Measurements from ENCODE around the gene TAF1C.
"Not testable (repeated sequence)": the region's sequence is repeated elsewhere in the genome, so short reads cannot be mapped to it uniquely, and the experiment has no call there.

Gene TAF1C

DNA sequence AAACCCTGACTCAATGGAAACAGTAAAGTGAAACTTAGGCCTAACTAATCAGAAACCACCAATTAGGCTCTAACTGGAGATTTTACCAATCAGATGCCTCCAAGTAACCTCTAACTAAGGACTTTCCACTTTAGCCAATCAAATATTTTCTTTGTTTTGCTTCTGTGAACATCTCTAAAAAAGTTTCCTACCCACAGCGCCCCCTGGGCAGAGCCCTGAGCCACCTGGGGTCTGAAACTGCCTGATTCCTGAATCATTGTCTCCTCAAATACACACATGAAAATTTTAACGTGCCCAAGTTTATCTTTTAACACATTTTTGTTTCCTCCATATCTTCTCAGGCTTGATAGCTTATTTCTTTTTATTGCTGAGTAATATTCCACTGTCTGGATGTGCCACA is 23.1 kb upstream of the TAF1C start:
- DNase-seq, result no peak

DNA sequence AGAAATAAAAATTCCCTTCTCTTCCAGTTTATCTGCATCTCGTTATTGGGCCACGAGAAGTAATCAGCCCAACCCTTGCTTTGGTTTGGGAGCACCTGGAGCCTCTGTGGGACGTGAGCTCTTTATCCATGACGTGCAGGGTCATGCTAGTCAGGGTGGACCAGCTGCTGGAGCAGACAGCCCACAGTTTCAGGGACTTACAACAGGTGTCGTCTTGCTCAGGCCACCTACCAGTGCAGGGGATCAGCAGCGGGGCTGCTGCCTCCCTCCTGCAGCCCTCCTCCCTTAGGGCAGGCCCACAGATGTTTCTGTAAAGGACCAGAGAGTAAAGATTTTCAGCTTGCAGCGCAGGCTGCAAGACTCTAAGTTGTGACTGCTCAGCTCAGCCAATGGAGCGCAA is 21.0 kb upstream of the TAF1C start:
- DNase-seq, result peak; percentile 34

DNA sequence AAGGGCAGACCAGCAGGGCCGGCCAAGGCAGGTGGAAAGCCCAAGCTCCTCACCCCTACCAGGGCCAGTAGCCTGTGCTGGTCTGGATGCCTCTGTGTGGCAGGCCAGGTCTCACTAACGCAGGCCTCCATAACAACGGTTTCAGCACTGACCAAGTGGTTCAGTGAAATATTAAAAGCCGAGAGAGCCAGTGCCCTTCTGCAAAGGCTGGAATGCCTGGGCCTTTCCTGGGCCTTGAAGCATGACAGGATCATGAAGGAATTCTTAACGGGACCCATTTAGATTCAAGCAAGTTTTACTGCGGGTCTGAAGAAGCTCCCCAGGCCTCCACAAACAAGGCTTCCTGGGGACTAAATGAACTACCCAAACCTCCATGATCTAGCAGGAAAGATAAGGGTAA is 20.4 kb upstream of the TAF1C start:
- DNase-seq, result no peak

DNA sequence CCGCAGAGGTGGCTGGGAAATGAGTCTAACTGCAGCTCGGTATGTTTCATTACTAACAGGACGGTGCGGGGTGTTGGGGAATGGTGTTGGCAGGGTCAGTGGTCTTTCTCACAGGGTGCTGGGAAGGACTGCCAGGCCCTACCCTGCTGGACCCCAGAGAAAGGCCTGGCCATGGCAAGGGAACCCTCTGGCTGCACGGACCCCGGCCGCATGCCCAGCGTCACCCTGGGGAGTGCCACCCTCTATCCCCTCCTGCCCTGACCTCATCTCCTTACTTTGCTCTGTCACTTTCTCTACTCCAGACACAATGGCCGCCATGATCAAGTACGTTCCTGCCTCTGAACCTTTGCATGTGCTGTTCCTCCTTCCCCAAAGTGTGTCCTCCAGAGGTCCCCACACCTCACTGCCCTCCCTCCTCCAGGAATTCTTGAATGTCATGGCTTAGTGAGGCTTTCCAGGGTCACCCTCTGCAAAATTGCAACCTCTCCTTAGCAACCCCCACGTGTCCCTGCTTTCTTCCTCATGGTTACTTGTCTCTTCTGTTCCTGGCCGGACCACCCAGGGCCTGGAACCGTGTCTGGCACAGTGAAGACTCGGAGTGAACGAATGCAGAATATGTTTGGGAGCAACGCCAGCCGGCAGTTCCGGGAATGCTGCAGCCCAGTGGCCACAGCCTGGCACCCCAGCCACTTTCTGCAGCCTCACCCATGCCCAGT is 19.3 kb upstream of the TAF1C start:
- DNase-seq, result no peak

DNA sequence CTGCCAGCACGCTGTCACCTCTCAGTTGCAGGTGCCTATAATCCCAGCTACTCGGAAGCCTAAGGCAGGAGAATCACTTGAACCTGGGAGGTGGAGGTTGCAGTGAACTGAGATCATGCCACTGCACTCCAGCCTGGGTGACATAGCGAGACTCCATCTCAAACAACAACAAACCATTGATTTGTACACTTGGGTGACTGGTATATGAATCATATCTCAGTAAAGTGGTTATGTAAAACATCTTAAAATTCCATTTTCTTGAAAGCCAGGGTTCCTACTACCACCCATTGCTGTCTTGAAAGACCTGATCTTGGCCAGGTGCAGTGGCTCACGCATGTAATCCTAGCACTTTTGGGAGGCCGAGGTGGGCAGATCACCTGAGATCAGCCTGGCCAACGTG is 18.3 kb upstream of the TAF1C start:
- DNase-seq, result not testable (repeated sequence)

DNA sequence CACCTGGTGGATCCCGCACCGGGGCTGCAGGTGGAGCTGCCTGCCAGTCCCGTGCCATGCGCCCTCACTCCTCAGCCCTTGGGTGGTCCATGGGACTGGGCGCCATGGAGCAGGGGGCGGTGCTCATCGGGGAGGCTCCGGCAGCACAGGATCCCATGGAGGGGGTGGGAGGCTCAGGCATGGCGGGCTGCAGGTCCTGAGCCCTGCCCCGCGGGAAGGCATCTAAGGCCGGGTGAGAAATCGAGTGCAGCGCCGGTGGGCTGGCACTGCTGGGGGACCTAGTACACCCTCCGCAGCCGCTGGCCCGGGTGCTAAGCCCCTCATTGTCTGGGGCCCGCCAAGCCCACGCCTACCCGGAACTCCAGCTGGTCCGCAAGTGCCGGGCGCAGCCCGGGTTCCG is 17.7 kb upstream of the TAF1C start:
- not testable (repeated sequence) for DNase-seq

DNA sequence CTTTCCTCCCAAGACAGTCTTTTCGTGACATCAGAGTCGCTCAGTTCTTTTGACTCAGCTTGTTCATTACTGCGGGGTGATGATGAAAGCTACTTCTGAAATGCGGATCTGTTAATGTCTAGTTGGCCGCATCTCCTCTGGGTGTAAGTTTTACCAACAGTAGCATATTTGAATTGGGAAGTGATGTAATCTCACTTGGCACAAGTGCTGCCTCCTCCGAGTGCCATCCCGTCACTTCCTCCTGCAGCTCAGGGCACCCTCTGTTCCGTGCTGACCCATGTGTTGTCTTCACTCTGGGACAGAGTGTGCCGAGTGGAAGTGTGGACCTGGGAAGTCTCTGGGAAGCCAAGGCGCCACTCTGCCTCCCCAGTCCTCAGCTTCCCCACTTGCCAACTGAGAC is 13.0 kb upstream of the TAF1C start:
- DNase-seq, result no peak

DNA sequence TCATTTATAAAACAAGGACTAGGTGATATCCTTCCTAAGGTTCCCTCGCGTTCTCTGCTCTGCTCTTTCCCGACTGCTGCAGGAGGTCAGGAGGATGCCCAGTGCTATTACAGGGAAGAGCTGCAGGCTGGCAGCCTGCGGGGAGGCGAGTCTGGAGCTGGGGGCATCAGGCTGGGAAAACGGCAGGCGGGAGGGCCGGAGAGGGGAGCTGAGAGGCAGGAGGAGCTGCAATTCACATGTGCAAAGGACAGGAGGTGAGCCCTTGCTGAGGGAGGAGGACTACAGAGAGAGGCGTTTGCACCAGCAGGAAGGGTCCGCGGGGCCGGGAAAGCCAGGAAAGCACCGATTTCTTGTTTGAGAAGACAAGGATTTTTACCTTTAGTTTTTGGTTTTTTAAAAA is 12.2 kb upstream of the TAF1C start:
- DNase-seq, result no peak

DNA sequence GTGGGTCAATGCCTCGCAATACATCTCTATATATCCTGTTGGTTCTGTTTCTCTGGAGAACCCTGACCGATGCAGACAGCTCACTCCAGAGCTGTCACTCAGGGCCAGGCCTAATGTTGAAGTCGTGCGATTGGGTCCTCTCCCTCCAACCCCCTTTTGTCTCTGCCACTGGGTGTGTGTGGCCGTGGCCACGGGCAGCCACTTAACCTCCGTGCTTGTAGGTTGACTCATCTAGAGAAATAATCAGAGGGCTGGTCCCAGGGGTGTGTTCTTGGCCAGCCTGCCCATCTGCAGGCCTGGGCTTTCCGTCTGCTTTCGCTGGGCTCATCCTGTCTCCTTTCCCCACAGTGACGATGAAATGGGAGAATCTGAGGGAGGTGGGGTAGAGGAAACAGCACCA is 11.5 kb upstream of the TAF1C start:
- peak; percentile 4 for DNase-seq

DNA sequence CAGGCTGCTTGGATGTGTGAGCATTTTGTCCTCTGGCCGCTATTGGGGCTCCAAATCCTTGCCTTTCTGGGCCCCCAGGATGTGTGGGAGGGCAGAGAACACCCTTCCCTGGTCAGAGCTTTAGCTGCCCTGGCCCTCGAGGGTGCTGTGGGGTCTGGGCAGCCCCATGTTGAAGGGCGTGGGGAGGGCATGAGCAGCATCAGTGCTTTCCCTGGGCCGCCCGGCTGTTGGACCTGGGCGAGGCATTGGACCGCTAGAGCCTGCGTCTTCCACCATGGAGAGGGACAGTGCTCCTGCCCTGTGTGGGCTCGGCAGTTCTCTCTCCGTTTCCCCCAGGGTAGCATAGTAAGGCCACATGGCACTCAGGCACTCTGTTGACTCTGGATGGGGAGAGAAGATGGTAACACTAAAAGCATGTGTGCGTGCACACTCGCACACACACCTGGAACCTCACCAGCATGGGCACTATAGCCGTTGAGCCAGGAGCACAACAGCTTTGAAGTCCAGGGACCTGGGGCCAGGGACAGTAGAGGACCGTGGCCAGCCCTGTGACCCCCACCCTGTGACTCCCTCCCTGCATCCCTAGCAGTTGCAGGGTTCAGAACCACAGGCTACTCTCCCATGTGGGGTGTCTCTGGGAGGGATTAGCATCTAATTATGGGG is 10.7 kb upstream of the TAF1C start:
- no peak for DNase-seq

DNA sequence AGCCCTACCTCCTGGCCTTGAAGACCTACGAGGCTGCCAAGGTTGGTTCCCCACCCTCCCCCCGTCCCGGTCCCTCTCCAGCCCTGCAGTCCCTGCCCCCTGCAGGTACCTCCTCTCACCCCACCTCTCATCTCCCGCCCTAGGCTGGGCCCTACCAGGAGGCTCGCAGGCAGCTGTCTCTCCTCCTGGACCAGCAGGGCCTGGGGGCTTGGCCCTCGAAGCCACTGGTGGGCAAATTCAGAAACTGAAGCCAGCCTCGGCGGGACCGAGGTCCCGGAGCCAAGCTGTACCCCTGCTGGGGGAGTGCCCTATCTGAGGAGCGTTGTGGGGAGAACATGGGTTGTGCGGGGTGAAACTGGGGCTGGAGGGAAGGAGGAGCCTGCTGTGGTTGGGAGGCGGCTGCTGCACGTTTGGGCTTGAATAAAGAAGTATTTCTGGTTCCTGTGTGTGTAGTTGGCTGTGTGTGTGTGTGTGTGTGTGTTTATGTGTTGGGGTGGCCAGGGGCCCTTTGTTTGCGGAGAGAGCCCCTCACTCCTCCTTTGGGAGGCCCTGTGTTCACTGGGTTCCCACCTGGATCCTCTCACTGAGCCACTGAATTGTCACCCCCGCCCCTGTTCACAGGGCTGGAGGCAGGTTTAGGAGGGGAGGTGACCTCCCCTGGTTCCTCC is 10.0 kb upstream of the TAF1C start:
- DNase-seq, result no peak

DNA sequence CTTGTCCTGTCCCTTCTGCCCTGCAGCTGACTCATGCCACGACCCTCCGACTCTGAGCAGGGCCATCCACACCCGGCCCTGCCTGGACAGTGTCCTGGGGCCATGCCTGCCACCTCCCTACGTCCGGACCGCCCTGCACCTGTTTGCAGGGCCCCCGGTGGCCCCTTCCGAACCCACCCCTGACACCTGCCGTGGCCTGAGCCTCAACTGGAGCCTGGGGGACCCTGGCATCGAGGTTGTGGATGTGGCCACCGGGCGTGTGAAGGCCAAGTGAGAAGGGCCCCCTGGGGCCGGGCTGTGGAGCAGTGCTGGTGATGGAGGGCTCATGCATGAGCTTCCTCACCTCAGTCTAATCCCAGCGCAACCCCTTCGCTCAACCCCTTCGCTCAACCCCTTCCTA is 9.2 kb upstream of the TAF1C start:
- DNase-seq, result no peak

DNA sequence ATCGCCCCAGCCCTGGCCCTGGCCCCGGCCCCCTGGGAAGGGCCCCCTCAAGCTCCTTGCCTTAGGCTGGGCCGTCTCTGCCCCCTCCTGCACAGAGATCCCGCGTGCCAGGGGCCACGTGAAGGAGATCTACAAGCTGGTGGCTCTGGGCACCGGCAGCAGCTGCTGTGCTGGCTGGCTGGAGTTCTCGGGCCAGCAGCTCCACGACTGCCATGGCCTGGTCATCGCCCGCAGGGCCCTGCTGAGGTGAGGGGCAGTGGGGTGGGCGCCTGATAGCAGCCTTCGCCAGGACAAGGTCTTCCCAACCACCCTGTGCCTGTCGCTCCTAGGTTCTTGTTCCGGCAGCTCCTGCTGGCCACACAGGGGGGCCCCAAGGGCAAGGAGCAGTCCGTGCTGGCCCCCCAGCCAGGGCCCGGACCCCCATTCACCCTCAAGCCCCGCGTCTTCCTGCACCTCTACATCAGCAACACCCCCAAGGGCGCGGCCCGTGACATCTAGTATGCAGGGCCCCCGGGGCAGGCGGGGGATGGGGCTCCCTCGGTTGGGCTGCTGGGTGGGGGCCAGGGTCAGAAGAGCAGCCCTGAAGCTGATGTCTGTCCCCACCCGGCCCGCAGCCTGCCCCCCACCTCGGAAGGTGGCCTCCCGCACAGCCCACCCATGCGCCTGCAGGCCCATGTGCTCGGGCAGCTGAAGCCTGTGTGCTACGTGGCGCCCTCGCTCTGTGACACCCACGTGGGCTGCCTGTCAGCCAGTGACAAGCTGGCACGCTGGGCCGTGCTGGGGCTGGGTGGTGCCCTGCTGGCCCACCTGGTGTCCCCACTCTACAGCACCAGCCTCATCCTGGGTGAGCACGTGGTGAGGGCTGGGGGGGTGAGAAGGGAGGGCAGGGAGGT is 8.6 kb upstream of the TAF1C start:
- DNase-seq, result no peak

DNA sequence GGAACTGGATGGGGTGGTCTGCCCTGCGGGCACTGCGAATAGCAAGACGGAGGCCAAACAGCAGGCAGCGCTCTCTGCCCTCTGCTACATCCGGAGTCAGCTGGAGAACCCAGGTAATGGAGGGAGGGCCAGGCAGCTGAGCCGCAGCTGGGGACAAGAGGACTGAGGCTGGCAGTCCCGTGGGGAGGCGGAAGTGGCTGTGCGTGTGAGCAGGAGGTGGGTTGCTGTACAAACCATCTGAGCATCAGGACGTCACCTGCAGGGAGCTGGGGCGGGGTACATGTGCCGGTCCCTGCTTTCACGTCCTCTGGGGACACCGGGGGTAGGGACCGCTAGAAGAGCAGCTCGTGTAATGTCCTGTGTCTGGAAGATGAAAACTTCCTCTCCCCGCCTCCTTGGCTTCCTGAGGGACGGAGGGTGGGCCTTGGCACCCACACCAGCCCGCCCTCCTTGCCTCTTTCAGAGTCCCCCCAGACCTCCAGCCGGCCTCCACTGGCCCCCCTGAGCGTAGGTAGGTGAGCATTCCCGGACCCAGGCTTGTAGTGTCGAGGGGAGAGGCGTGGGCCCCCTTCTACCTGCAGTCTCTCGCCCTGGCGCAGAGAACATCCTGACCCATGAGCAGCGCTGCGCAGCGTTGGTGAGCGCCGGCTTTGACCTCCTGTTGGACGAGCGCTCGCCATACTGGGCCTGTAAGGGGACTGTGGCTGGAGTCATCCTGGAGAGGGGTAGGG is 7.8 kb upstream of the TAF1C start:
- peak; percentile 85 for DNase-seq

DNA sequence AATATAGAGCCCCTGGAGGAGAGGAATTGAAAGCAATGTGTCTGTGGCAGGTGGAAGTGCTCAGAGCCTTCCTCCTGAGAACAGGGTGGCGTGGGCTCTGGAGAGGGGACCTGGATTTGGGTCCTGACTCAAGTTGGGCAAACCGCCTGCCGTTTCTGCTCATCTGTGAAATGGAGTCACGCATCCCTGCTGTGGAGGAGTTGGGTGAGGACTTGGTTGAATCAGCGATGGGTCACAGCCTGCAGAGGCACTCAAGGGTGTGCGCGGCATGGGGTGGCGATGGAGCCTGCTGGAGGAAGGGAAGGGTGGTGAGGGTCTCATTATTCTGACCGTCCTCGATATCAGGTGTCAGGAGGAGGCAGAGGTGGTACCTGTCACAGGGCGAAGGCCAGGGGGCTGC is 7.2 kb upstream of the TAF1C start:
- DNase-seq, result no peak

DNA sequence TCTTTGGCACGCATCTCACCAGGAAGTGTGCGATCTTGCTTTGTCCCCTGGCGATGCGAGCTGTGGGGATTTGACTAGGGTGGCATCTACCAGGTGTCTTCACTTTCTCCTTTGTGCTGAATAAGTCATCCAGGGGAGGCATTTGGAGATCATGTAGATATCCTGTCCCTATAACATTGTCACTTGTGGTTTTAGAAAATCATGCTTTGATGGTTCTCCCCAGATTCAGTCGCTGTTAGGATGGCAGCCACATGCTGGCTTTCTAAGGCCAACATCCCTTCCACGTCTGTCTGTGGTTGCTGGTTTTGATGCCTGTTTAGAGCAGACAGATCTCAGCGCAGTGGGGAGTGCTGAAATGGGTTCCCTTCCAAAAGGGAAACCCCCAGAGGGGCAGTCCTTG is 6.6 kb upstream of the TAF1C start:
- DNase-seq, result no peak

DNA sequence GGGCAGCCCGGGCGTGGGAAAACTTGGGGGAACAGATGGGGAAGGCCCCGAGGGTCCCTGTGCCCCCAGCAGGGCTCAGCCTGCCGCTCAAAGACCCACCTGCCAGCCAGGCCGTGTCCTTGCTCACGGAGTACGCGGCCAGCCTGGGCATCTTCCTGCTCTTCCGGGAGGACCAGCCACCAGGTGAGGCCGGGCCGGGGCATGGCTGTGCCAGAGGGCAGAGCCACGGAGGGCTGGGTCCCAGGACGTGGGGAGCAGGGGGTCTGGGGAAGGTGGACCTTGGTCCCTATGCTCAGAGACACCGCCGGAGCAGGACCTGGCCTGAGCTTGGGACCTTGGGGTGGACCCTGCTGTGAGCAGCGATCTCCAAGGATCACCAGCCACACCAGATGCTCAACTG is 4.6 kb upstream of the TAF1C start:
- no peak for DNase-seq

DNA sequence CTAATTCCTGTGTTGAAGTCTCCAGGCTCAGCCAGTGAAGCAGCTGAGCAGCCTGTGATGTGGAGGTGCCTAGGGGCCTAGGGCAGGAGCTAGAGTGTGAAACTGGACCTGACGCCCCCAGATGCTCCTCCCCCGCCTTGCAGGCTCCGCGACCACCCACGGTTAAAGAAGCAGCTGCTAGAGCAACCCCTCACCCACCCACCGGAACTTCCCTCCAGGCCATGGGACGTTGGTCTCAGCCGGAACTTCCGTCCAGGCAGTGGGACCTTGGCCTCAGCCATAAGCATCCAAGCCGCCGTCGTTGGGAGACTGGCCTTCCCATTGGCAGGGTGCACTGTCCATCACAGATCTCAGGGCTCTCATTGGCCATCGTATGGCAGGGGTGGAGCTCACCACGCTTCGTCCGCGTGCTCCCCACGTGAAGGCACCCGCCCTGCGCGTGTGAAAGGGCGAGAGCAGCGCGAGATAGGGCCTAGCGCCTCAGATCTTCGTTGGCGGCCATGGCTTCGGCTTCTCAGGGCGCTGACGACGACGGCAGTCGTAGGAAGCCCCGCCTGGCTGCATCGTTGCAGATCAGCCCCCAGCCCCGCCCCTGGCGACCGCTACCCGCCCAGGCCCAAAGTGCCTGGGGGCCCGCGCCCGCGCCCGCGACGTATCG is 4.0 kb upstream of the TAF1C start, which contains the start of gene ADAD2:
TSS of gene ADAD2 (plus strand) at position 427 of the 658 bp plus-strand sequence. CDS start at position 501, 74 bp downstream.
- DNase-seq, result no peak

DNA sequence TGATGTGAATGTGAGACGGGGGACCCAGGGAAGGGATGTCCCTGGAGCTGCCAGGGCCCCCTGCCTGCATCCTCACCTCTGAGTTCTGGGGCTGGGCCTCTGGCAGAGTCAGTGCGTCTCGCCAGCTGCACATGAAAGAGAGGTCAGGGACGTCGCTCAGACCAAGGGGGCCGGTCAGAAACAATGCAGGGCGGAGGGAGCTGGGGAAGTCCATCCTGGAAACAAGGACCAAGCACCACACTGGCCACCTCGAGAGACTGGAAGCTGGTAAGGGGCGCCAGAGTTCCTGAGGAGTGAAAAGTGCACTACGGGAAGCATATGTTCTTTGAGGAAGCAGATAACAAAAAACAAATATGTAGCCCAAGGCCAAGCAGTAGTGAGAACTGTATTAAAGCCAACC is 2.1 kb downstream of the TAF1C start:
- DNase-seq, result no peak

DNA sequence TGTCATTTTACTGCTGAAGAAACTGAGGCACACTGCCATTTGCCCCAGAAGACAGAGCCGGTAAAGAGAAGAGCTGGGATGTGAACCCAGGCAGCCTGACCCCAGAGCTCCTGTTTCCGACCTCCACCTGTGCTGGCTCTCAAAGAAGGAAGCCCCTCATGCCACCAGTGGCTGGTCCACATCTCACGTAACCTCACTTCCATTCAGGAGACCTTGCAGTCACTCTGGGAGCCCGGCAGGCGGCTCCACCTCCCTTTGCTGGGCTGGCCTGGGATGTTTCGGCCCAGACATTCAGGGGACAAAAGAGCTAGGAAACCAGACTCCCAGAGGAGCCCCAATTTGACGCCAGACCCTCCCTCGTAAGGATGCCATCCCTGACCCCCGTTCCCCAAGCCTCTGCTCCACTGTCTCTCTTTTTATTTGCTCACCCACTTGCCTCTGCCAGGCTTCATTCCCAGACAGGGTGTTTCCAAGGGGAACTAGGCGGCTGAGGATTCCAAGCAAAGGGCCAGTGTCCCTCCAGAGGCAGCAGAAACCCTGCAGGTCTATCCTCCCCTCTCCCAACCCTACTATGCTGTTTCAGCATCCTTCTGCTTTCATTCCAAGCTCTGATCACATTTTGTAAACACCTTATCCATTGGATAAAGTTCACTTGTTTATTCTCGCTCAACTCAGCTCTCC is 2.8 kb downstream of the TAF1C start:
- no peak for DNase-seq

DNA sequence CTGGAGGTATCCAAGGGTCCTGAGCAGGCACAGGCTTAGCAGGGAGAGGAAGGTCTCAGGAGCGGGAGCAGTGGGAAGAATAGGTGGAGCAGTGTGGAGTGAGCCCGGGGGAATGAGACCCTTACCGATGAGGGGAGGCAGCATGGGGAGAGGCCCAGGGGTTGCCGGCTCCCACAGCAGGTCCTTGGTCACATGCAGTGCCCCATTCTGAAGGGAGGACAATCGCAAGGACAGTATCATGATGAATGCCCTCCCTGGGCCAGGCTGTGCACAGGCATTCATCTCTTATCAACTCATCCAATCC is 3.3 kb downstream of the TAF1C start:
- no peak for DNase-seq
